GM19035 (cell line): ENCODE measurements around the gene ABHD2.
"Not testable (repeated sequence)": the region's sequence is repeated elsewhere in the genome, so short reads cannot be mapped to it uniquely, and the experiment has no call there.

Source experiments
- ATAC-seq: cut with Tn5 transposase; IDR thresholded peaks from one replicate; pipeline ENCODE4 v1.9.1; 2021; ENCODE audit not compliant: unreplicated experiment

Gene ABHD2

GRCh38 chr15:89136818-89137772, 48.8 kb downstream of the ABHD2 start:
- ATAC-seq = no peak

GRCh38 chr15:89137926-89138325, 49.7 kb downstream of the ABHD2 start:
- ATAC-seq = no peak

- no peak for ATAC-seq
Measured at GRCh38 chr15:89138999-89139612, 50.9 kb downstream of the ABHD2 start.

- ATAC-seq = no peak
Measured at GRCh38 chr15:89139613-89140499, 51.6 kb downstream of the ABHD2 start.

- no peak for ATAC-seq
Measured at GRCh38 chr15:89140595-89140994, 52.3 kb downstream of the ABHD2 start.

- ATAC-seq = not testable (repeated sequence)
Measured at GRCh38 chr15:89141159-89141558, 52.9 kb downstream of the ABHD2 start.

- ATAC-seq = no peak
Measured at GRCh38 chr15:89141885-89142284, 53.6 kb downstream of the ABHD2 start.

- ATAC-seq = no peak
Measured at GRCh38 chr15:89142423-89142822, 54.2 kb downstream of the ABHD2 start.

GRCh38 chr15:89143503-89144162, 55.4 kb downstream of the ABHD2 start:
- ATAC-seq = no peak

- no peak for ATAC-seq
Measured at GRCh38 chr15:89144491-89144890, 56.2 kb downstream of the ABHD2 start.

- ATAC-seq = no peak
Measured at GRCh38 chr15:89146366-89146765, 58.1 kb downstream of the ABHD2 start.

GRCh38 chr15:89148126-89148525, 59.9 kb downstream of the ABHD2 start:
- no peak for ATAC-seq

GRCh38 chr15:89149501-89150101, 61.3 kb downstream of the ABHD2 start:
- ATAC-seq = no peak

GRCh38 chr15:89150287-89150686, 62.0 kb downstream of the ABHD2 start:
- ATAC-seq = no peak

- no peak for ATAC-seq
Measured at GRCh38 chr15:89150762-89151664, 62.8 kb downstream of the ABHD2 start.

GRCh38 chr15:89155122-89155521, 66.9 kb downstream of the ABHD2 start:
- ATAC-seq = no peak

GRCh38 chr15:89155656-89156055, 67.4 kb downstream of the ABHD2 start:
- ATAC-seq = no peak

- ATAC-seq = no peak
Measured at GRCh38 chr15:89157061-89157460, 68.8 kb downstream of the ABHD2 start.

- ATAC-seq = no peak
Measured at GRCh38 chr15:89157918-89158564, 69.8 kb downstream of the ABHD2 start.
